Loucy (cell line): ENCODE results near the gene EMX2.
"Not testable (repeated sequence)": the region's sequence is repeated elsewhere in the genome, so short reads cannot be mapped to it uniquely, and the experiment has no call there.

Experiments used
- H2AFZ ChIP-seq: fragments of 200-600 bp; sonication (generic); 2 replicates; pipeline ENCODE4 v1.6.0; 2016; ENCODE audit warnings: antibody characterized with exemption, mild to moderate bottlenecking, low read length, moderate library complexity
- H3F3A ChIP-seq: fragments of 200-600 bp; 2 replicates; pipeline ENCODE4 v1.6.0; 2016; ENCODE audit warnings: antibody characterized with exemption, low read depth, mild to moderate bottlenecking
- H3K27me3 ChIP-seq: fragments of 200-600 bp; sonication (generic); 2 replicates; pipeline ENCODE4 v1.6.1; 2014; ENCODE audit warnings: low read length, mild to moderate bottlenecking; ENCODE audit not compliant: insufficient read depth, poor library complexity, severe bottlenecking
- H3K36me3 ChIP-seq: fragments of 200-600 bp; sonication (generic); 2 replicates; pipeline ENCODE4 v1.6.1; 2016; ENCODE audit warnings: low read length; ENCODE audit not compliant: insufficient read depth
- H3K4me1 ChIP-seq: fragments of 200-600 bp; sonication (generic); 2 replicates; pipeline ENCODE4 v1.5.1; 2014; ENCODE audit warnings: low read length, mild to moderate bottlenecking; ENCODE audit not compliant: insufficient read depth, poor library complexity, severe bottlenecking
- H3K4me2 ChIP-seq: fragments of 200-600 bp; sonication (generic); 2 replicates; pipeline ENCODE4 v1.6.0; 2014; ENCODE audit warnings: antibody characterized with exemption, low read length, low read depth, mild to moderate bottlenecking; ENCODE audit not compliant: poor library complexity, severe bottlenecking
- H3K4me3 ChIP-seq: fragments of 200-600 bp; sonication (generic); 2 replicates; pipeline ENCODE4 v1.5.1; 2014; ENCODE audit warnings: low read length, mild to moderate bottlenecking, mixed read lengths; ENCODE audit not compliant: poor library complexity, severe bottlenecking
- H3K79me2 ChIP-seq: fragments of 200-600 bp; sonication (generic); 2 replicates; pipeline ENCODE4 v1.6.1; 2014; ENCODE audit warnings: low read length; ENCODE audit not compliant: insufficient read depth
- H3K9ac ChIP-seq: fragments of 200-600 bp; sonication (generic); 2 replicates; pipeline ENCODE4 v1.6.0; 2014; ENCODE audit warnings: mild to moderate bottlenecking, low read depth, low read length, moderate library complexity; ENCODE audit not compliant: poor library complexity, severe bottlenecking
- H3K9me2 ChIP-seq: fragments of 200-600 bp; sonication (generic); replicated peaks from 2 replicates; pipeline ENCODE4 v1.6.1; 2016; ENCODE audit warnings: low read depth, low read length, mixed read lengths
- H3K9me3 ChIP-seq: fragments of 200-600 bp; sonication (generic); 2 replicates; pipeline ENCODE4 v1.6.1; 2014; ENCODE audit warnings: mild to moderate bottlenecking, antibody characterized with exemption, low read length, low read depth; ENCODE audit not compliant: insufficient read depth
- H4K20me1 ChIP-seq: fragments of 200-600 bp; sonication (generic); 2 replicates; pipeline ENCODE4 v1.6.0; 2014; ENCODE audit warnings: antibody characterized with exemption, low read length, mild to moderate bottlenecking; ENCODE audit not compliant: insufficient read depth, poor library complexity, severe bottlenecking
- EZH2phosphoT487 ChIP-seq: fragments of 200-600 bp; IDR thresholded peaks from 2 replicates; pipeline ENCODE4 v1.6.1; 2018; ENCODE audit warnings: antibody characterized with exemption, mild to moderate bottlenecking, moderate library complexity, borderline replicate concordance
- TF ChIP-seq, protein P1 (sequence below): fragments of 200-600 bp; sonication (generic); conservative IDR thresholded peaks from 2 replicates; pipeline ENCODE4 v1.5.1; 2014; ENCODE audit warnings: mild to moderate bottlenecking, antibody characterized with exemption, low read length

EMX2 gene

DNA sequence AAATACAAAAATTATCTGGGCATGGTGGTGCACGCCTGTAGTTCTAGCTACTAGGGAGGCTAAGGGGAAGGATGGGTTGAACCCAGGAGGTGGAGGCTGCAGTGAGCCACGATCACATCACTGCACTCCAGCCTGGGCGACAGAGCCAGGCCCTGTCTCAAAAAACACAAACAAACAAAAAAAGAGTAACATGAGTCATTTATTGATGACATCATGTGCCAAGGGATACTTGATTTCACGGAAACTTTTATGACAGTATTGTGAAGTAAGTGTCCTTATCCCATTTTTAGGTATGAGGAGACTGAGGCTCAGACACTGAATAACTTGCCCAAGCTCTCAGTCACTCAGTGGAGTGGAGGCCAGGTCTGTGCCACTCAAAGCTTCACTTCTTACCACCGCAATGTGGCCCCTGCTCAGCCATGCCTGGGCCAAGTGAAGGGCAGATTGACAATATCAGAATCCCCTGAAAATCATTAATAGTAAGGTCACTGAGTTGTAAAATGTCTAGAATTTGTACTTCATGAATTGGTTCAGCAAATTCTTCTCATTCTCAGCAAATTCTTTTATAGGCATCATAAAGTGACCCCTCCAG is 36.5 kb downstream of the EMX2 start:
- TF ChIP-seq, protein P1, sequence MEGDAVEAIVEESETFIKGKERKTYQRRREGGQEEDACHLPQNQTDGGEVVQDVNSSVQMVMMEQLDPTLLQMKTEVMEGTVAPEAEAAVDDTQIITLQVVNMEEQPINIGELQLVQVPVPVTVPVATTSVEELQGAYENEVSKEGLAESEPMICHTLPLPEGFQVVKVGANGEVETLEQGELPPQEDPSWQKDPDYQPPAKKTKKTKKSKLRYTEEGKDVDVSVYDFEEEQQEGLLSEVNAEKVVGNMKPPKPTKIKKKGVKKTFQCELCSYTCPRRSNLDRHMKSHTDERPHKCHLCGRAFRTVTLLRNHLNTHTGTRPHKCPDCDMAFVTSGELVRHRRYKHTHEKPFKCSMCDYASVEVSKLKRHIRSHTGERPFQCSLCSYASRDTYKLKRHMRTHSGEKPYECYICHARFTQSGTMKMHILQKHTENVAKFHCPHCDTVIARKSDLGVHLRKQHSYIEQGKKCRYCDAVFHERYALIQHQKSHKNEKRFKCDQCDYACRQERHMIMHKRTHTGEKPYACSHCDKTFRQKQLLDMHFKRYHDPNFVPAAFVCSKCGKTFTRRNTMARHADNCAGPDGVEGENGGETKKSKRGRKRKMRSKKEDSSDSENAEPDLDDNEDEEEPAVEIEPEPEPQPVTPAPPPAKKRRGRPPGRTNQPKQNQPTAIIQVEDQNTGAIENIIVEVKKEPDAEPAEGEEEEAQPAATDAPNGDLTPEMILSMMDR: no peak
- no peak for TF ChIP-seq EZH2phosphoT487
- Histone ChIP-seq H3K9ac (no peak overlapping the region), H4K20me1 (no peaks in the 10 kb centered on the region), H3F3A (no peaks in the 10 kb centered on the region), H2AFZ (no peak overlapping the region), H3K9me3 (no peaks in the 10 kb centered on the region), H3K4me2 (no peak overlapping the region), H3K36me3 (no peaks in the 10 kb centered on the region), H3K4me3 (no peak overlapping the region), H3K27me3 (no peaks in the 10 kb centered on the region), H3K4me1 (no peaks in the 10 kb centered on the region), H3K9me2 (no peaks in the 10 kb centered on the region), H3K79me2 (no peaks in the 10 kb centered on the region)

DNA sequence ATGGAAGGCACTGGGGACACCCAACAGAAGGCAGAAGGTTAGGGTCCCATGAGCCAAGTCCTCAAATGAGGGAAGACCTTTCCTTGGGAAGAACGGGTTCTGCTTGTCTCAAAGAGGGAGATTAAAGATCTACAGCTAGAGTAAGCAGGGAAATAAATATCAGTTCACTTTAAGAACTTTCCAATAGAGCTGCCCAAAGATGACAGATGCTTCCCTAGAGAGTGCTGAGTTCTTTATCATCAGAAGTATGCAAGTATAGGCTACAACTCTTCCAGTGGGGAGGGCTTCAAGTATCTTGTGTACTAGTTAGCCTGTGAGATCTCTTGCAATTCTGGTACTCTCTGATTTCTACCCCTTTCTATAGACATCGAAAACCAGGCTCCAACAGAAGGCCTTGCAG is 39.4 kb downstream of the EMX2 start:
- Histone ChIP-seq H3K4me3 (no peak overlapping the region), H3K27me3 (no peaks in the 10 kb centered on the region), H4K20me1 (no peaks in the 10 kb centered on the region), H3K9me3 (no peaks in the 10 kb centered on the region), H2AFZ (no peak overlapping the region), H3F3A (no peaks in the 10 kb centered on the region), H3K79me2 (no peaks in the 10 kb centered on the region), H3K9me2 (no peaks in the 10 kb centered on the region), H3K4me2 (no peak overlapping the region), H3K36me3 (no peaks in the 10 kb centered on the region), H3K4me1 (no peaks in the 10 kb centered on the region), H3K9ac (no peak overlapping the region)
- TF ChIP-seq, protein P1: no peak
- TF ChIP-seq EZH2phosphoT487: no peak

DNA sequence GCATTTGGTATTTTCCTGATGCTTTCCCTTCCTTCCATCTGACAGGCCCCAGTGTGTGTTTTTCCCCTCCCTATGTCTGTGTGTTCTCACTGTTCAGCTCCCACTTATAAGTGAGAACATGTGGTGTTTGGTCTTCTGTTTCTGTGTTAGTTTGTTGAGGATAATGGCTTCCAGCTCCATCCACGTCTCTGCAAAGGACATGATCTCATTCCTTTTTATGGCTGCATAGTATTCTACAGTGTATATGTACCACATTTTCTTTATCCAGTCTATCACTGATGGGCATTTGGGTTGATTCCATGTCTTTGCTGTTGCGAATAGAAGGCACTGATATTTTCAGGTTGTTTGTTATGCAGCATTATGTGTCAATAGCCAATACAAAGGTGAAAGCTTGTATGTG is 42.3 kb downstream of the EMX2 start:
- H3K4me2 ChIP-seq, H4K20me1 ChIP-seq, H3K9me2 ChIP-seq, H3K9ac ChIP-seq, H3K36me3 ChIP-seq, H3K4me1 ChIP-seq, H3K4me3 ChIP-seq, H2AFZ ChIP-seq, H3K79me2 ChIP-seq, H3F3A ChIP-seq, H3K27me3 ChIP-seq, H3K9me3 ChIP-seq: not testable (repeated sequence)

DNA sequence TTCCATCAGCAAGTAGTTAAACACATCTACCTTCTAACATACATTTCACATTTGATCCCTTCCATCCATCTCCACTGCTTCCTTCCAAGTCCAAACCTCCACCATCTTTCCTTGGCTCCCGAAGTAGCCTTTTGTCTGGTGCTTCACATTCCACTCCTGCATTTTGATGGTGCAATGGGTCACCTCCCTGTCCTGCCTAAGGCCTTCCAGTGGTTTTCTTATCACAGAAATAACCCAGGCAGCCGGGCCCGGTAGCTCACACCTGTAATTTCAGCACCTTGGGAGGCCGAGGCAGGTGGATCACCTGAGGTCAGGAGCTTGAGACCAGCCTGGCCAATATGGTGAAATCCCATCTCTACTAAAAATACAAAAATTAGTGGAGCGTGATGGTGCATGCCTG is 44.5 kb downstream of the EMX2 start:
- TF ChIP-seq, protein P1: no peak
- TF ChIP-seq EZH2phosphoT487: no peak
- H3K4me2 ChIP-seq: no peak overlapping the region
- no peak overlapping the region for H3K9ac ChIP-seq
- no peaks in the 10 kb centered on the region for H3K4me1 ChIP-seq
- H4K20me1 ChIP-seq: no peaks in the 10 kb centered on the region
- no peaks in the 10 kb centered on the region for H3F3A ChIP-seq
- no peak overlapping the region for H3K4me3 ChIP-seq
- no peaks in the 10 kb centered on the region for H3K79me2 ChIP-seq
- H3K9me3 ChIP-seq: no peaks in the 10 kb centered on the region
- H3K9me2 ChIP-seq: no peaks in the 10 kb centered on the region
- no peak overlapping the region for H2AFZ ChIP-seq
- no peaks in the 10 kb centered on the region for H3K36me3 ChIP-seq
- no peaks in the 10 kb centered on the region for H3K27me3 ChIP-seq
